Stimulated activated CD4-positive, alpha-beta T cell treated with anti-CD3 and anti-CD28 coated beads, Interleukin-15, amount 100 ng/mL, for 48 hours (primary cell): ENCODE data around the gene MTMR10.
A peak's percentile ranks its signal among the peaks of the same experiment; 100 is the strongest.

Experiments
- DNase-seq, 2 donors: peaks; one replicate each; pipeline ENCODE4 v3.0.0-alpha.2; 2020; ENCODE audit warnings: low read depth in 2 of 2

Gene MTMR10

GRCh38 chr15:30956216-30957124 lies 35.0 kb downstream of the MTMR10 start:
- no peak for DNase-seq

- DNase-seq, result no peak
These were observed 36.8 kb downstream of the MTMR10 start for GRCh38 chr15:30954674-30955073.

GRCh38 chr15:30953731-30954378 lies 37.6 kb downstream of the MTMR10 start:
- DNase-seq, result peak in 1 of 2 donors; percentile 3

GRCh38 chr15:30953183-30953582 lies 38.2 kb downstream of the MTMR10 start:
- no peak for DNase-seq

GRCh38 chr15:30943654-30944335 lies 47.6 kb downstream of the MTMR10 start:
- DNase-seq, result no peak

GRCh38 chr15:30941520-30941919 lies 49.9 kb downstream of the MTMR10 start:
- DNase-seq, result no peak

- DNase-seq, result no peak
These were observed 51.1 kb downstream of the MTMR10 start for GRCh38 chr15:30940359-30940758.

- DNase-seq, result no peak
These were observed 52.3 kb downstream of the MTMR10 start for GRCh38 chr15:30939161-30939560.

- DNase-seq, result no peak
These were observed 58.1 kb downstream of the MTMR10 start for GRCh38 chr15:30933293-30933692.

GRCh38 chr15:30930422-30930821 lies 61.0 kb downstream of the MTMR10 start:
- DNase-seq, result no peak

- DNase-seq, result no peak
These were observed 61.4 kb downstream of the MTMR10 start for GRCh38 chr15:30929982-30930381.

- DNase-seq, result no peak
These were observed 62.3 kb downstream of the MTMR10 start for GRCh38 chr15:30929064-30929669.

GRCh38 chr15:30928076-30928475 lies 63.4 kb downstream of the MTMR10 start:
- no peak for DNase-seq

GRCh38 chr15:30927148-30927761 lies 64.2 kb downstream of the MTMR10 start:
- no peak for DNase-seq

- DNase-seq, result no peak
These were observed 65.3 kb downstream of the MTMR10 start for GRCh38 chr15:30926161-30926560.

- no peak for DNase-seq
These were observed 65.7 kb downstream of the MTMR10 start for GRCh38 chr15:30925686-30926085.

GRCh38 chr15:30924353-30924752 lies 67.1 kb downstream of the MTMR10 start:
- no peak for DNase-seq

- no peak for DNase-seq
These were observed 68.0 kb downstream of the MTMR10 start for GRCh38 chr15:30923429-30923828.

- DNase-seq, result no peak
These were observed 68.7 kb downstream of the MTMR10 start for GRCh38 chr15:30922480-30923311.

GRCh38 chr15:30921781-30922479 lies 69.5 kb downstream of the MTMR10 start:
- no peak for DNase-seq
